NCI-H146 (cell line): ENCODE measurements around the gene DCXR.

Experiments used
- DNase-seq: peaks from one replicate; lab custom pipeline; 2025; lab: John Stamatoyannopoulos, UW

Gene DCXR

DNA sequence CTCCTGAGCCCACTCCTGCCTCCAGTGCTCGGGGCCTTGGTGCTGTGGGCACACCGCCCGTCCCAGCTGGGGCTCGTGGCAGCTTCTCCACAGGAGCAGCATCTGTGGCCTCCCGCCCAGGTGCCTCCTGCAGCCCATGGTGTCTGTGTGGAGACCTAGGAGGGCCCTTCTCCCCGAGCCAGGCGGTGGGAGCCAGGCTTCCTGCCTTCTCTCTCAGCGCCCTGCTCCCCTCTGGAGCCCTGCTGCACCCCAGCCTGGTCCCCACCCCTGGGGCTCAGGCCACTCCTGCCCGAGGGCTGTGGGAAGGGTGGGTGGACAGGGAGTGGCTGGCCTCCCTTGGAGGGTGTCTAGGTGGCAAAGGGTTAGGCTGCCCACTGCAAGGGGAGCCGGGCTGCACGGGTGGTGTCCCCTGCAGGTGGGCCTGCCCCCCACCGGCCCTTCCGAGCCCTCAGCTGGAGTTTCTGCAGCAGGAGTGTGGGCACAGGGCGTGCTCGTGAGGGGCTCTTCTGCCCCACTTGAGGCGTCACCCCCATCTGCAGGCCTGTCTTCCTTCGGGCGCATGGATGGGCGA lies 25.8 kb downstream of the DCXR start:
- no peak for DNase-seq

DNA sequence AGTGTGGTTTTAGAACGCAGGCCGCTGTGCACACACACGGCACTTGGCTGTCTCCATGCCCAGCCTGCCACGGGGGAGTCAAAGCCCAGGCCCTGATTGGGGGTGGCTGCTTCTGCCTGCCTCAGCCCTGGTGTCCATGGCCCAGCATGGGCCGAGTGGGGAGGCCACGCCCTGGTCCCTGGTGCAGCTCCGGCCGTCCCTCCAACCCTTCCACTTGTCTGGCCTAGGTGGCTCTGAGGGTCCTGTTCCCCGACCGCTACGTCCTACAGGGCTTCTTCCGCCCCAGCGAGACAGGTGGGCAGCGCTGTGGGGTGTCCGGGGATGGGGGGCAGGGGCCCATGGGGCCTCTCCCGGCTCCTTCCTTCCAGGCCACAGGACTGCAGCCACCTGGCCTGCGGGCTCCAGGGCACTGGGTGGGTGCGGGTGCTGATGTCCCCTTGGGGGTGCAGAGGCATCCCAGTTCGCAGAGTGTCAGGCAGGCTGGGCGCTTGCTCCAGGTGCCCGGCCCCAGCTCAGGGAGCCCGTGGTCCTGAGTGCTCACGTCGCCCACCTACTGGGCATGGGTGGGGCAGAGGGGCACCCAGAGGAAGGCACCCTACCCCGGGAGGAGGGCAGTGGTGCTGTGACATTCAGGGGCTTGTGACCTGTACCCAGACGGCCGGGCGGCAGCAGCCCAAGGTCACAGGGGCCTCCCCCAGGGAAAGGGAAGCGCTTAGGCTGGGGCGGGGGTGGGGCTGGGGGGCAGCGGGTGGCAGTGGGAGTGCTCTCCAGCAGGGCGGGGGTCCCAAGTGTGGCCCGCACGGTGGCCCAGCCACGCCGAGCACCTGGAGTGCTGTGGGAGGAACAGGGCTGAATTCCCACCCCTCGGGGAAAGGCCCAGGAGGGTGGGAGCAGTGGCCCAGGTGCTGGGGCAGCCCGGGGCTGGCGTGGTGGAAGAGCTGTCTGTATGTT lies 26.6 kb downstream of the DCXR start:
- DNase-seq, result no peak

DNA sequence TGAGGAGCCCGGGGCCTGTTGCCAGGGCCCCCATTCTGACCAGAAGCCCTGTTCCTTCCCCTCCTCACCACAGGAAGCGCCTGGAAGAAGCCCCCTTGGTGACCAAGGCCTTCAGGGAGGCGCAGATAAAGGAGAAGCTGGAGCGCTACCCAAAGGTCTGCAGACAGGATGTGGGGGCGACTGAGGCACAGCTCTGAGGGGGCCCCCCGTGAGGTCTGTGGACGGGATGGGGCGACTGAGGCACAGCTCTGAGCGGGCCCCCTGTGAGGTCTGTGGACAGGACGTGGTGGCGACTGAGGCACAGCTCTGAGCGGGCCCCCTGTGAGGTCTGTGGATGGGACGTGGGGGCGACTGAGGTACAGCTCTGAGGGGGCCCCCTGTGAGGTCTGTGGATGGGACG lies 28.1 kb downstream of the DCXR start:
- no peak for DNase-seq

DNA sequence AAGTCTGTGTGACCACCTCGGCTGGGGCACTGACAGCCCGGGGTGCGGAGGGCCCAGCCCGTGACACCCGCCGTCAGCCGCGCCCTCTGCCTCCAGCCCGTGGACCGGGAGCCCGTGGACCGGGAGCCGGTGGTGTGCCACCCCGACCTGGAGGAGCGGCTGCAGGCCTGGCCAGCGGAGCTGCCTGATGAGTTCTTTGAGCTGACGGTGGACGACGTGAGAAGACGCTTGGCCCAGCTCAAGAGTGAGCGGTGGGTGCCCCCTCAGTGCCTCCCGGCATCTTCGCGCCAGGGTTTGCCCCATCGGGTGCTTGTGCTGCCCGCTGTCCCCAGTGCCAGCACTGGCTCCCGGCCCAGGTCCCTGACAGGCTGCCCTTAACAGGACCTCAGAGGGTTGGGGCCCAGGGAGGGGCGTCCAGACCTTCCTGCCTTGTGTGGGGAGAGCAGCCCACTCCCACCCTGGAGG lies 28.5 kb downstream of the DCXR start:
- DNase-seq, result no peak

DNA sequence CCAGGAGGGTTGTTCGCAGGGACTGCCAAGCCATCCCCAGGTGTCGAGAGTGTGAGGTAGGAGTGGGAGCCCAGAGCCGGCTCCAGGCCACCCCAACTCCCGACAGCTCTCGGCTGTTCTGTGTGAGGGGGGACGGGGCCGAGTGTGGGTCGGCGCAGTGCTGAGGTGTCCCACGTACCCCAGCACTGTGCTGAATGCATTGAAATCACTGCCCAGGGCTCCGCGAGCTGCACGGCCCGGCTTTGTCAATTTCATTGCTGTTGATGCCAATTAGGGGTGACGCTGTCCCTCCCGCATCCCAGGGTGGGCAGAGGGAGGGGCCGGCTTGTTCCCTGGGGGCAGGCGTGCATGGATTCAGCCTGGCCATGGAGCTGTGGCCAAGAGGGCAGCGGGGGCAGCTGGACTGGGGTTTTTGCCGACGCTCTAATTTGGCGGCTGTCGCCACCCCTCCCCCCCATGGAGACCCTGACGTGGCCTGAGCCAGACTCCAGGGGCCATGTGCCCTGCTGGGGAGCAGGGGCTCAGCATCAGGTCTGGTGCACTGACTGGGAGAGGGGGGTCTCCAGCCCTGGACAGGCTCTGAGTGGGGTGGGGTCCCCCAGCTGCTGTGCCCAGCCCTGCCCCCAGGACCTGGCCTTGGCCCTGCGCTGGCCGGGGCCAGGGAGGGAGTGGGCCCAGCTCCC lies 29.1 kb downstream of the DCXR start:
- no peak for DNase-seq

DNA sequence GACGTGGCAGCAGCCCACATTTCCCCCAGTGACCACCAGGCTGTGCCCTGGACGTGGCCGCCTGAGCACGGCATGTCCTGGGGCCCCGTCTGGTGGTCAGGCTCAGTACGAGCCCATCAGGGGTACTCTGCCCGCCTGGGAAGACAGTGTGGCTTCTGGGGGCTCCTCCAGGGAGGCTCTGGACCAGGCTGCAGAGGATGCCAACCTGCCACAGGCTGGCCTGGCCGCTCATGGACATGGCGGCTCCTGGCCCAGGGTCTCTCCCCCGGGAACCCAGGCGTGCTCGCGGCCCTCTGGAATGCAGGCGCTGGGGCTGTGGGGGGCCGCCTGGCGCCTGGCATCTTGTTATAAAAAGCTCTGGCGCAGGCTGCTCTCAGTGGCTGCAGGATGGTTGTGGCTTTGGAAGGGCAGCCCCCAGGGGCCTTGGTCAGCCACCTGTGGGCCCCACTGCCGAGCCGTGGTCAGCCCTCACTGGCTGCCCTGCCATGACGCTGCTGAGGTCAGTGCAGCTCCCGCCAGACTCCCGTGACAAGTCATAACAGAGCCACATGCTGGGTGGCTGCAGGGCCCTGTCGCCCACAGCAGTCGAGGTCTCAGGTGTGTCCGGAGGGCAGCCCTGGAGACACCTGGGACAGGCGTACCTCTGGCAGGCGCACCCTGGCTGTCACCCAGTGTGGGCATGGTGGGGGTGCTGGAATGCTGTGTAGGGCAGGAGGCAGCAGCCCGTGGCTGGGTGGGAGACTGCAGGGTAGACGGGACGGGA lies 29.8 kb downstream of the DCXR start:
- no peak for DNase-seq

DNA sequence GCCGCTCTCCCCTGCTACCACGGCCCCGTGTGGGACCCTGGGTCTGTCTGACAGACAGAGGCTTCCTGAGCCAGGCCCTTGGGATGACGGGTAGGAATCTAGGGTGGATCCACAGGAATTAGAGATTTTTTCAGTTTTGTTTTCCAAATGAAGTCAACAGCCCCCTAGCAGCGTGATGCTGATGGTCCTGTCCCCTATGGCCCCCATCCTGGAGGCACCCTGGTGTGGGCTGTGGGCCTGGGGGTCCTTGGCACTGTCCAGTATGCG lies 30.3 kb downstream of the DCXR start:
- DNase-seq, result no peak

DNA sequence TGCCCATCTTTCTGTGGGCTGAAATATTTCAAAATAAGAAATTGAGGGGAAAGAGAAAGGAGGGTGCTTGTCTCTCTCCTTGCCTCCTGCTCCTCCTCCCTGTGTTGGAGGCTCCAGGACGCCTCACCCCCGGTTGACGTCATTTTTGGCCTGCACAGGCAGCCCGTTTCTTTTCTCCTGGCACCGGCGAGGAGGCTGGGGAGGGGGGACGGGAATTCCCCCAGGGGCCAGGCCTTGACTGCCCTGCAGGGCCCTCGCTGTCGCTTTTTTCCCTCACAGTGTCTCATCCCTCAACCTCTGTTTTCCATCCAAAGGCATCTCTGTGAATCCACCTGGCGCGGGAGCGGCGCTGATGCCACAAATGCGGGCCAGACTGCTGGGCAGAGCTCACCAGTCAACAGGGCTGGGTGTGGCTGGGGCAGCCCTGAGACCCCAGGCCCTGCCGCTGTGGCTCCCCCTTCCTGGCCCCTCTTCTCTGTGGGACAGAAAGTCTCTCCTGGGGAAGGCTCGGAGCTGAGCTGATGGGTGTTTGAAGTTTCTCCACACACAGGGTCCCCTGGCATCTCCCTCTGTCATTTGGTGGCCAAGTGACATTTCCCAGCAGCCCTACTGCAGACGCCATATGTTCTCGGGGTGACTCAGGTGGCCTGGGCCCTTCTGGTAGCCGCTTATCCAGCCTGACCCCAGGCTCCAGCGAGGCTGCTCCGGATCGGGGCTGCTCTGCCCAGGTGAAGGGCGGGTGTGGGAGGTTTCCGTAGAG lies 30.8 kb downstream of the DCXR start:
- DNase-seq, result no peak

DNA sequence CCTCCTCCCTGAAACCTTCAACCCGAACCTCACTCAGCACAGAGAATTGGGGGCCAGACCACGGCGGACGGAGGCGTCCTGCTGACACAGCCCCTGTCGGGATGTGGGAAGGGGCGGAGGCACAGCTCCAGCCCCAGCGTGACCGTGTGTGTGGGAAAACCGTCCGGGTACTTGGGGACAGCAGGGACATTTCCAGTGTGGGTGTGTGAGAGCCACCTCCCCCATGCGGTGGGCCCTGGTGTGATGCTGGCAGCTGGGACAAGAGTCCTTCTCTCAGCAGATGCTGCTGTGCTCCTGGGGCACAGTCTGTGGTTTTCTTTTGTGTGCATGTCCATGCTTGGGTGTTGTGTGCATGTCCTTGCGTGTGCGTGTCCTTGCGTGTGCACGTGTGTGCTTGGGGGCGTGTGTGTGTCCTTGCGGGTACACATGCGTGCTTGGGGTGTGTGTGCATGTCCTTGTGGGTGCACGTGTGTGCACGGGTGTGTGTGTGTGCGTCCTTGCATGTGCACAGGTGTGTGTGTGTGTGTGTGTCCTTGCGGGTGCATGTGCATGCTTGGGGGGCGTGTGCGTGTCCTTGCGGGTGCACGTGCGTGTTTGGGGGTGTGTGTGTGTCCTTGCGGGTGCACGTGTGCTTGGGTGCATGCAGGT lies 31.7 kb downstream of the DCXR start:
- DNase-seq, result no peak

DNA sequence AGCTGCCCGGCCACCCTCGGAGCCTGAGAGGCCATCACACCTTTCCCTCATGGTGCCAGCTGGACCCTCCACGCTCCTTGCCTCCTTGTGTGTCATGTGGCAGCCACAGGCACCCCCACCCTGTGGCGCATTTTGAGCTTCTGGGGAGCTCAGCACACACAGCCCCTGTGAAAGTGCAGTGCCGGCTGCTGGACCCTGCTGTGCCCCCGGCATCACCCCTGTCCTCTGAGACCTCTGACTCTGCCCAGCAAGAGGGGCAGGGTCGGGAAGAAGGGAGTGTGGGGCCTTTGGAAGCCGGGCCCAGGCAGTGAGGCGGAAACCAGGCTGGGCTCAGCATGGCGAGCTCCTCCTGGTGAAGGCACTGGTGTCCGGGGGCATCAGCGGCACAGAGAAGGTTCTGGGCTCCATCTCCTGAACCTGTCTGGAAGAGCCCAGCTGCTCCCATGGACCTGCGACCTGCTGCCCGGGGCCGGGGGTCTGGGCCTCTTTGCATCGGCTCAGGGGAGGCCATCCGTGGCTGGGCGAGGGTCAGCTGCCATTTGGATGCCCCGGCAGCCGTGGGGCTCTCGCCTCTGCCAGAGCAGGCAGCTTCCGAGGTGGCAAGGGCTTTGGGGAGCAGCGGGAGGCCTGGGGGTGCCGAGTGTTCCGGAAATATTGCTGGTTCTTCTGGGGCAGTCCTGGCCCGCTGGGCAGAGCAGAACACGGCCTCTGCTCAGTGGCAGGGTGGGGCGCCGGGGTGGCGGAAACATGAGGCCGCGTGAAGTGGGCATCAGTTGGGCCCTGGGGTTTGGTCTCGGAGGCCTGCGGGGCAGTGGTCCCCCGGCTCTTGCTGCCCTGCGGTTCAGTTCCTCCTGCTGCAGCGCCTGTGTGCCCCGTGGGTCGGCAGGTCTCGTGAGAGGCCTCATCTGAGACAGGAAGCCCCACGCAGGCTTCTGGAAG lies 32.7 kb downstream of the DCXR start:
- DNase-seq, result no peak

DNA sequence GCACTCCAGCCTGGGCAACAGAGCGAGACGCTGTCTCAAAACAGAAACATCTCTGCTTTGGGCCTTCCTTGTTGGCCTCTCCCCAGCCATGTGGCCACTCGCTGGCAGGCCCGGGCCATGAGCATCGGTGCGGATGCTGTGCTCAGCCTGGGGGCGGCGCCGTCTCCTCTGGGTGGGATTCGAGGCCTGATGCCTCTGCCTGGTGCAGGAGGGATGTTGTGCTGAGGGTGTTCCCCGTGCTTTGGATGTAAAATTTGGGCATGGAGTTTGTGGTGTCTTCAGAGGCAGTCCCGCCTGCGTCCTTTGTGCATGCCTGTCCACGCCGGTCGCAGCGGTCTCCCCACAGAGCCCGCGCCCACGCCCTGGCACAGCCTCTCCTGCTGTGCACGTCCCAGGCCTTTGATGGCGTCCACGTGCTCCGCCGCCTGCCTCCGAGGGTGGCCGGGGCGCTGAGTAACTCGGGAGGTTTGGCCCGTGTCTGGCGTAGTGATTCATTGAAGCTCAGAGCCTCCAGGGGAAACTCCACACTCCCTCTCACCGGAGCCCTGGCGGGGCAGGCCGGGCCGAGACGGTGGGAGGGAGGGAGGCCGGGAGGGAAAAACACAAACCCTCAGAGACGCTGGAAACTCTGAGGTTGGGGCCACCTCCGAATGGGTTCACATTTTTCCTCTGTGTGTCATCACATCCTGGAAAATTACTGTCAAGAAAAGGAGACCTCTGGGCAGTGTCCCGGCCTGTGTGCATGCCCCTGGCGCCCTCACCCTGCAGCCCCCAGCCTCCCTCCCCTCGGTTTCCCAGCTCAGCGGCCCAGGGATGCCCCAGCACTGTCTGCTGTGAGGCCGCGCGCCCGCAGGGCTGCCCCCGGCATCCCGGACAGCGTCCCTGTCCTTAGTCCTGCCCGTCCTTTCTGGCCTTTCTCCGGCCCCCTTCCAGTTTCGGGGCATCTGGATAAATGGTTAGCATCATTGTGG lies 33.8 kb downstream of the DCXR start:
- no peak for DNase-seq

DNA sequence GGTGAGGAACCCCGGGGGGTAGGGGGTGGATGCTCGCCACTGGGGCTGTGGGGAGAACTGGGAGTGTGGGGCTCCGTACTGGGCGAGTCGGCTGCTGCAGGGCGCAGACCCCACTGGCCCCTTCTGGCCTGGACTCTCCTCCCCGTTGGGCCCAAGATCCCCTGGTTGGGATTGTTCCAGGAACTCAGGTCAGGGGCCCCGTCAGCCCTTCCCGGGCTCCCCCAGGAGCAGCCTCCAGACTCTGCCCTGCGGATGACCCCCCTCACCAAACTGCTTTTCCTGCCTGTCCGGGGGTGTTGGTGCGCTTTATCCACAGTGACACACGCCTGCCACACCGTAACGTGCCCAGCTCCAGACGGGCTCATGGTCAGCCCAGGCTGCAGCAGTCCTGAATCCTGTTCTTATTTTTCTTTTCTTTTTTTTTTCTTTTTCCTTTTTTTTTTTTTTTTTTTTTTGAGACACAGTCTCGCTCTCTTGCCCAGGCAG lies 35.9 kb downstream of the DCXR start:
- no peak for DNase-seq

DNA sequence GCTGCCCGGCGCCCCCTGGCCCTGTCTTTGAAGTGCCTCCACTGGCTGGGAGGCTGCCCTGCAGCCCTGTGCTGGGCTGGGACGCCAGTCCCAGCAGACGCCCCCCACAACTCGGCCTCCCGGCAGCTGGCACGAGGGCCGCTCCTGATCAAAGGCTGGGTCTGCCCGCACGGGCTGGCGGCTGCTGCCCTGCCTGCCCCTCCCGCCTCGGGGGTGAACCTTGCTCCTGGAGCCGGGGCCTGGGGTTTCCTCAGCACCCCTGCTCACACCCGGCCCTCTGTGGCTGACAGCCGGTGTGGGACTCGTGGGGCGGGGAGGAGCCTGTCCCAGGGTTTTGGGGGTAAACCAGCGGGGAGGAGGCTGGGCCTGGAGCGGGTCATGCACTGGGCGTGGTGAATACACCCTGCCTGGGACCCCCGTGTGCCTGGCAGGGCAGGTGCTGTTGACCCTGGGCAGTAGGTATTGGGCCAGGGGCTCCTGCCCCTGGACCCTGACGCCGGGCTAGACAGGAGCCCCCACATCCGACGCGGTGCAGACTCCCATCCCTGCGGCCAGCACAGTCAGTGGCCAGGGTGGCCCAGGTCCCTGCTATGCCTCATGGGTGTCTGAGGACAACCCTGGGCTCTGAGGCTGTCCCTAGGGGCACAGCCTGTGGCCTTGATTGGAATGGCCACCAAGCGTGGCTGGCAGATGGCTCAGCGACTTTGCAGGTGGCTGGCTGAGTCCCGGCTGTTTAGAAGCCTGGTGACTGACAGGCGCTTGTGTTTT lies 36.5 kb downstream of the DCXR start:
- no peak for DNase-seq

DNA sequence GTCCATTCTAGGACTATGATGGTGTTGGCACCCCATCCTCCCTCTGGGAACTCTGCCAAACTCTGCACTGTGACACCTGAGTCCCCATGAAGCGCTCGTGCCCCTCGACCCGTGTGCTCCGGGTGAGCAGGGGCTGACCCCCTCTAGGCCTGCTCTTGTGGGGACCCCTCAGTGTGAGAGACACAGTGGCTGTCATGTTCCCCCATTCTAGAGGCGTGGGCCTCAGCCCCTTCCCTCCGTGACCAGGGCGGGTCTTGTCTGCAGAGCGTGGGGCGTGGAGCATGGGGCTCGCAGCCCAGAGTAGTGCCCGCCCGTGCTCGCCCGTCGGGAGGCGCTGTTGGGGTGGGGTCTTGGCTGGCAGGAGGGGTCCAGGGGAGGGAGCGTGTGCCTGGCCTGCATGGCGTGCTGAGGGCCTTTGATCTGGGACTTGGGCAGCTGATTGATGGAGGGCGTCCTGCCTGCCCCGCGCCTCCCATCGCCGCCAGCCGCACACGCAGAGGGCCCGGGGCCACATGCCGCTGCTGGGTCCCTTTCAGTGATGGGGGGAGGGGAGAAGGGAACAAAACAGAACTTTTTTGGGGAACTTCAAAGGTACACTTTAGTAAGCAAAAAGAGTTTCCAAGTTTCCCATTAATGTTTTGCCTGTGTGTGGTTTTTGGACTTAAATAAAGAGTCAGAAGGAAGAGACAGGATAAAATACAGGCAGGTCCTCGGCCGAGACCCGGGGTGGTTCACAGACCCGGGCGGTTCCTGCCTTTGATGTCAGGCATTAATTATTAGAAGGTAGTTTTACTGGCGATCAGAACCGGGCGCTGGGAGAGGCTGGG lies 37.3 kb downstream of the DCXR start:
- no peak for DNase-seq

DNA sequence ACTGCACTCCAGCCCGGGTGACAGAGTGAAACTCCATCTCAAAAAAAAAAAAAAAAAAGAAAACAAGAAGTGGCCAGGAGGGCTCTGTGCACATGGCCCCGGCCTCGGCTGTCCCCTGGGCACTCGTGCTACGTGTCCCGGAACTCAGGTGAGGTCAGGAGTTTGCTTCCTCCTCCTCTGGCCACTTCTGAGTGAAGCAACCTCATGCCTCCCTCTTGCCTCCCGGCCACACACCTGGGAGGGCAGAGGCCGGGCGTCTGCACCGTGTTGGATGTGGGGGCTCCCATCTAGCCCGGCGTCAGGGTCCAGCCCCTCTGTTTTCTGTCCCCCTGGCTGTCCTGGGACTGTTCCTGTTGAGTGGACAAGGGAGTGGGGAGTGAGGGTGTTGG lies 37.9 kb downstream of the DCXR start:
- DNase-seq, result no peak

DNA sequence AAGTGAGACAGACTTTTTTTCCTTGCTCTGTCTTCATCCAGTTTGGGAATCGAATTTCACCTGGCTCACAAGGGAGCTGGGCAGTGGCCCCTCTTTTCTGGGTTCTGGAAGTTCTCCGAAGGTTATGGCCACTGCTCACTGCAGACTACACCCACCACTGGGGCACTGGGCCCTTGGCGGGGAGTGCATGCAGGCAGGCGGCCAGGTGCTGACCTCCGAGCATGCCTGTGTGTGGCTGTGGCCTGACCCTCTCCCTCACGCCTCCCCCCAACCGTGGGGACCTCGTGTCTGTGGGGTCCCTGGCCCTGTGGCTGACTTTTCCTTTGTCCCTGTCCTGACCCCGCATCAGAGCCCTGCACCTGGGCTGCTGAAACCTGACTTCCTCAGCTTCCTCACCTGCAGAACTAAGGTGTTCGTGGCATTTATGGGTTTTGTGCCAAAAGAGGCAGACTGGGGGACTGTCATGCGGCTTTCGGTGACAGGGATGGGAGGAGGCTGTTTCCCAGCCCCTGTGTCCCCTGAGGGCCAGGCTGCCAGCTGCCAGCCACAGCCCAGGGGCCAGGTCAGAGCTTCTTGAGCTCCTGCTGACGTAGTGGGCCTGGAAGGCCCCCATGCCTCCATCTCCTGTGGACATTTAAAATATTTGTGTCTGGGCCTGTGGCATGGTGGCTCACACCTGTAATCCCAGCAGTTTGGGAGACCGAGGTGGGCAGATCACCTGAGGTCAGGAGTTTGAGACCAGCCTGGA lies 38.6 kb downstream of the DCXR start:
- no peak for DNase-seq
